Measurements from ENCODE around the gene MAST2. TPM values are rescaled to one million over a fixed set of nuclear protein-coding genes. Genes with fewer than 3 reads are reported as not detected.
A peak's percentile ranks its signal among the peaks of the same experiment; 100 is the strongest.
"Not testable (repeated sequence)": the region's sequence is repeated elsewhere in the genome, so short reads cannot be mapped to it uniquely, and the experiment has no call there.

Gene MAST2
- total RNA-seq, 4 donors from 2014 or later, result 44.9 to 78.3 (median 68.5) TPM

DNA sequence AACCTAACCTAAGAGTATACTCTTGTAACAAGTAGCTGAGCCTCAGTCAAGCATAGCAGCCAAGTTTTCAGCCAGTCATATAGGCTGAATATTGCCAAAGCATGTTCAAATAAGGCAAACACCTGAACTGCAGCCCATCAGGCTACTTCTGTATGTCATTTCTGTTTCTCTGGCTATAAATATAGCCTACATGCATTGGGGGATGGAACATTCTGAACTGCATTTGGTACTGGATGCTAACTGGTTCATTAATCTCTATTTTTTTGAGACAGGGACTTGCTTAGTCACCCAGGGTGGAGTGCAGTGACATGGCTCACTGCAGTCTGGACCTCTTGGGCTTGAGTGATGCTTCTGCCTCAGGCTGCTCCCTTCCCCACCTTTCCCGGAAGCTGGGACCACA is 37.3 kb downstream of the MAST2 start:
- H3K36me3 ChIP-seq, result no peaks in the 10 kb centered on the region
- WGBS, result 71% methylated on average over 1 of the region's 1 CpG
- TF ChIP-seq EP300 (IDR thresholded peaks at IDR 0.05) (no peak), POLR2A (IDR thresholded peaks at IDR 0.05; ENCODE audit: low read depth) (no peak), POLR2AphosphoS5 (IDR thresholded peaks at IDR 0.05) (no peak), CTCF (IDR thresholded peaks at IDR 0.05) (no peak)
- DNase-seq (ENCODE audit: extremely low spot score), result no peak
- intact Hi-C loops (cut with DNase I), result no loop called here
- no peak overlapping the region for H3K4me3 ChIP-seq
- no peak overlapping the region for H3K27ac ChIP-seq (replicated peaks in 1 of 4)
- H3K27me3 ChIP-seq, result no peaks in the 10 kb centered on the region
- no peaks in the 10 kb centered on the region for H3K9me3 ChIP-seq
- peaks cover 0 to 14% (median 10%) of the 10 kb centered on the region in 4 donors for H3K4me1 ChIP-seq

- Histone ChIP-seq H3K27ac (replicated peaks in 1 of 4) (no peak overlapping the region), H3K4me3 (no peak overlapping the region), H3K36me3 (no peaks in the 10 kb centered on the region), H3K4me1 (peaks cover 0 to 14% (median 10%) of the 10 kb centered on the region in 4 donors), H3K9me3 (no peaks in the 10 kb centered on the region), H3K27me3 (no peaks in the 10 kb centered on the region)
- 94% methylated on average over 1 of the region's 1 CpG for WGBS
- DNase-seq (ENCODE audit: extremely low spot score), result no peak
- no peak for TF ChIP-seq POLR2A (IDR thresholded peaks at IDR 0.05; ENCODE audit: low read depth)
- intact Hi-C loops (cut with DNase I), result no loop called here
Measured at GRCh38 chr1:45842786-45843185, 39.4 kb downstream of the MAST2 start.

GRCh38 chr1:45843474-45843905 is 40.1 kb downstream of the MAST2 start:
- intact Hi-C loops (cut with DNase I), result no loop called here
- Histone ChIP-seq H3K27ac (replicated peaks in 1 of 4) (no peak overlapping the region), H3K4me3 (no peak overlapping the region), H3K27me3 (no peaks in the 10 kb centered on the region), H3K36me3 (no peaks in the 10 kb centered on the region), H3K4me1 (peaks cover 0 to 14% (median 10%) of the 10 kb centered on the region in 4 donors), H3K9me3 (no peaks in the 10 kb centered on the region)
- no peak for DNase-seq (ENCODE audit: extremely low spot score)
- peak in 2 of 3 experiments; percentile 21 to 27 for TF ChIP-seq CTCF (IDR thresholded peaks at IDR 0.05)
- no peak for TF ChIP-seq POLR2A (IDR thresholded peaks at IDR 0.05; ENCODE audit: low read depth)
- no peak for TF ChIP-seq POLR2AphosphoS5 (IDR thresholded peaks at IDR 0.05)
- no peak for TF ChIP-seq EP300 (IDR thresholded peaks at IDR 0.05)

DNA sequence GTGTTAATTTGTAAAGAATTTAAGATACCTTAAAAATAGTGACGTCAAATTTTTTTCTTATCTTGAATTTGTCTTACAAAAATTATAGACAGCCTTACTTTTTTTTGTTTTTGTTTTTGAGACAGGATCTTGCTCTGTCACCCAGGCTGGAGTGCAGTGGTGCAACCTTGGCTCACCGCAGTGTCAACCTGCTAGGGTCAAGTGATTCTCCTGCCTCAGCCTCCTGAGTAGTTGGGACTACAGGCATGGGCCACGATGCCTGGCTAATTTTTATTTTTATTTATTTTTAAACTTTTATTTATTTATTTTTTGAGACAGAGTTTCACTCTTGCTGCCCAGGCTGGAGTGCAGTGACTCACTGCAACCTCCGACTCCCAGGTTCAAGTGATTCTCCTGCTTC is 40.6 kb downstream of the MAST2 start:
- not testable (repeated sequence) for H3K27ac ChIP-seq (replicated peaks in 1 of 4)

DNA sequence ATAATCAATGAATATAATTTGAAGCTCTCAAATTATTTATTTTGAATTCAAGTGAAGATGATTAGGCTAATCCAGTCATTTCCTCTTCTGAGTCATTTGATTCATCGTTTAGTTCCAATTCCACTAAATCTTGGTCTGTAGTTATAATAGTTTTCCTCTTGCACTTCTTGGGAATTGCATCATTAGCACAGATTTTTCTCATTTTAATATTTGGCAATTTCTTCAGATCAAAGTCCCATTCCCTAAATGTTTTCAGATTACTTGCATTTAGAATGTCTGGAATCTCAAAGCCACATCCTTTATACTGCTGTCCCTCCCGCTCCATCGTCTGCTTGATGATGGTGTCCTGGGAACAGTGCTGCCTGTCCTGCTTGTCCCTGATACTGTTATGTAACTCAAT is 43.5 kb downstream of the MAST2 start:
- no peaks in the 10 kb centered on the region for H3K27me3 ChIP-seq
- no peak overlapping the region for H3K4me3 ChIP-seq
- H3K9me3 ChIP-seq, result peaks cover 0 to 5% (median 0%) of the 10 kb centered on the region in 4 donors
- no peaks in the 10 kb centered on the region for H3K36me3 ChIP-seq
- WGBS, result 74% methylated on average over 3 of the region's 3 CpGs
- peaks cover 0 to 6% (median 2%) of the 10 kb centered on the region in 4 donors for H3K4me1 ChIP-seq
- no peak overlapping the region for H3K27ac ChIP-seq (replicated peaks in 1 of 4)
- TF ChIP-seq EP300 (IDR thresholded peaks at IDR 0.05) (no peak), CTCF (IDR thresholded peaks at IDR 0.05) (no peak), POLR2A (IDR thresholded peaks at IDR 0.05; ENCODE audit: low read depth) (no peak), POLR2AphosphoS5 (IDR thresholded peaks at IDR 0.05) (no peak)
- DNase-seq (ENCODE audit: extremely low spot score), result no peak
- intact Hi-C loops (cut with DNase I), result no loop called here

More for the DNA sequence above, 40.6 kb downstream of the MAST2 start:
- H3K9me3 ChIP-seq; intact Hi-C loops (cut with DNase I); DNase-seq (ENCODE audit: extremely low spot score); H3K27me3 ChIP-seq; H3K4me3 ChIP-seq; H3K36me3 ChIP-seq: not testable (repeated sequence)
- WGBS, result 79% methylated on average over 4 of the region's 4 CpGs
- H3K4me1 ChIP-seq, result peaks cover 0 to 14% (median 10%) of the 10 kb centered on the region in 4 donors

DNA sequence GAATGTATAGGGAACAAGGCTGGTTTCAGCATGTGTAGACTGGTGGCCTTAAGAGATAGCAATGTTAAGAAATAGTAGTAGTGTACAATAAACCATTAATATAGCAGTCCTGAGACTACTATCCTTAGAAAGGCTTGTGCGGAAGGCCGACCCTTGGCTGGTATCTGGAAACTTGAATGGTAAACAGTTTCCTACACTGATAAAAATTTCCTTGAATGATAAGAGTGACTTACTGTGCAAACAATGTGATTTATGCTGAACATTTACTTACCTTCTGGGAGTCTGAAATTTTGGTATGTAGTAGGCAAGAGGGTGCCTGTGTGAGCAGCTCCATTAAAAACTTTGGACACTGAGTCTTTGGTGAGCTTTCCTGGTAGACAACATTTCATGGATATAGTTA is 44.7 kb downstream of the MAST2 start:
- DNase-seq (ENCODE audit: extremely low spot score), result no peak
- Histone ChIP-seq H3K4me3 (no peak overlapping the region), H3K4me1 (peaks cover 0 to 6% (median 2%) of the 10 kb centered on the region in 4 donors), H3K27me3 (no peaks in the 10 kb centered on the region), H3K36me3 (no peaks in the 10 kb centered on the region), H3K9me3 (peaks cover 0 to 5% (median 0%) of the 10 kb centered on the region in 4 donors), H3K27ac (replicated peaks in 1 of 4) (no peak overlapping the region)
- WGBS, result 100% methylated on average over 2 of the region's 2 CpGs
- no peak for TF ChIP-seq CTCF (IDR thresholded peaks at IDR 0.05)
- TF ChIP-seq EP300 (IDR thresholded peaks at IDR 0.05), result no peak
- no peak for TF ChIP-seq POLR2A (IDR thresholded peaks at IDR 0.05; ENCODE audit: low read depth)
- TF ChIP-seq POLR2AphosphoS5 (IDR thresholded peaks at IDR 0.05), result no peak
- intact Hi-C loops (cut with DNase I), result no loop called here

Measured in esophagus muscularis mucosa (tissue), 4 donors.